IMR-90 (cell line): ENCODE measurements around the gene SREBF2. TPM values are rescaled to one million over a fixed set of nuclear protein-coding genes. Genes with fewer than 3 reads are reported as not detected.

Experiments
- ATAC-seq: fragments of 200-7000 bp; cut with Tn5 transposase; 2 replicates; pipeline ENCODE4 v1.9.1; 2020; ENCODE audit warnings: low read depth, mild to moderate bottlenecking, moderate library complexity
- BruUV-seq: library from RNA; stranded (reverse); fragments of 400-500 nt; replicated peaks from 2 replicates; lab custom pipeline; 2021; lab: Mats Ljungman, UMichigan
- CTCF ChIA-PET: fragments of 300-600 bp; formaldehyde crosslinking; extraction: SDS; loops from one replicate; lab custom pipeline; 2021; ENCODE audit warnings: antibody characterized with exemption; lab: Yijun Ruan, JAX
- POLR2A ChIA-PET: fragments of 300-600 bp; sonication (Branson Sonifier 250); formaldehyde crosslinking; loops from one replicate; lab custom pipeline; 2022; ENCODE audit warnings: antibody characterized with exemption; ENCODE audit not compliant: unreplicated experiment; lab: Charles Lee
- DNase-seq: peaks from one replicate; pipeline ENCODE4 v3.0.0; 2013
- H2AFZ ChIP-seq: replicated peaks from 2 replicates; pipeline ENCODE3; 2013; ENCODE audit warnings: low read length, mild to moderate bottlenecking; ENCODE audit not compliant: poor library complexity
- H2AK5ac ChIP-seq: 2 replicates; pipeline ENCODE4 v1.6.1; 2013; ENCODE audit warnings: low read depth, low read length, inconsistent platforms
- H2AK9ac ChIP-seq: replicated peaks from 2 replicates; pipeline ENCODE3; 2013; ENCODE audit warnings: mild to moderate bottlenecking, low read depth, low read length, moderate library complexity; ENCODE audit not compliant: poor library complexity
- H2BK120ac ChIP-seq: 2 replicates; pipeline ENCODE4 v1.6.1; 2013; ENCODE audit warnings: low read depth, low read length, inconsistent platforms
- H2BK15ac ChIP-seq: 3 replicates; pipeline ENCODE4 v1.6.1; 2013; ENCODE audit warnings: low read depth, low read length, inconsistent platforms
- H2BK20ac ChIP-seq: 2 replicates; pipeline ENCODE4 v1.6.1; 2013; ENCODE audit warnings: low read depth, mild to moderate bottlenecking, inconsistent platforms, low read length, moderate library complexity
- H2BK5ac ChIP-seq: 2 replicates; pipeline ENCODE4 v1.6.1; 2013; ENCODE audit warnings: mild to moderate bottlenecking, low read depth, low read length, inconsistent platforms; ENCODE audit not compliant: poor library complexity, severe bottlenecking
- H3K14ac ChIP-seq: replicated peaks from 2 replicates; pipeline ENCODE4 v1.6.1; 2013; ENCODE audit warnings: low read depth, low read length, inconsistent platforms
- H3K18ac ChIP-seq: 2 replicates; pipeline ENCODE4 v1.6.1; 2013; ENCODE audit warnings: low read depth, low read length, control low read depth
- H3K23ac ChIP-seq: 2 replicates; pipeline ENCODE4 v1.6.1; 2013; ENCODE audit warnings: low read depth, low read length, inconsistent platforms
- H3K27ac ChIP-seq: 2 replicates; pipeline ENCODE4 v1.5.1; 2013; ENCODE audit warnings: mild to moderate bottlenecking, control low read depth, low read length; ENCODE audit not compliant: insufficient read depth
- H3K27me3 ChIP-seq: 2 replicates; pipeline ENCODE4 v1.6.1; 2013; ENCODE audit warnings: low read length; ENCODE audit not compliant: control insufficient read depth, insufficient read depth
- H3K36me3 ChIP-seq: 2 replicates; pipeline ENCODE4 v1.6.1; 2013; ENCODE audit warnings: low read length, mixed read lengths; ENCODE audit not compliant: control insufficient read depth, insufficient read depth
- H3K4ac ChIP-seq: 2 replicates; pipeline ENCODE4 v1.6.1; 2013; ENCODE audit warnings: low read depth, low read length, inconsistent platforms
- H3K4me1 ChIP-seq: 2 replicates; pipeline ENCODE4 v1.6.1; 2013; ENCODE audit warnings: low read length, mixed read lengths; ENCODE audit not compliant: control insufficient read depth, insufficient read depth
- H3K4me2 ChIP-seq: 2 replicates; pipeline ENCODE4 v1.6.1; 2013; ENCODE audit warnings: low read depth, mild to moderate bottlenecking, control low read depth, low read length, moderate library complexity
- H3K4me3 ChIP-seq: 2 replicates; pipeline ENCODE4 v1.5.1; 2013; ENCODE audit warnings: low read depth, mild to moderate bottlenecking, control low read depth, low read length, moderate library complexity; ENCODE audit not compliant: insufficient read depth
- H3K56ac ChIP-seq: 2 replicates; pipeline ENCODE4 v1.6.1; 2013; ENCODE audit warnings: low read length, inconsistent platforms; ENCODE audit not compliant: insufficient read depth; ENCODE audit errors: extremely low read depth
- H3K79me1 ChIP-seq, 2 experiments: 2 replicates each; pipeline ENCODE4 v1.6.1; 2013; ENCODE audit warnings: low read length in 2 of 2, inconsistent platforms in 1 of 2, low read depth in 1 of 2
- H3K9ac ChIP-seq: 2 replicates; pipeline ENCODE4 v1.6.1; 2013; ENCODE audit warnings: low read depth, low read length, control low read depth
- H3K9me1 ChIP-seq: 2 replicates; pipeline ENCODE4 v1.6.1; 2013; ENCODE audit warnings: low read length, inconsistent platforms; ENCODE audit not compliant: insufficient read depth
- H3K9me3 ChIP-seq: 2 replicates; pipeline ENCODE4 v1.6.1; 2013; ENCODE audit warnings: low read length; ENCODE audit not compliant: control insufficient read depth, insufficient read depth
- H4K20me1 ChIP-seq: 2 replicates; pipeline ENCODE4 v1.6.1; 2013; ENCODE audit warnings: low read length, inconsistent platforms; ENCODE audit not compliant: insufficient read depth
- H4K5ac ChIP-seq: 2 replicates; pipeline ENCODE4 v1.6.1; 2013; ENCODE audit warnings: mild to moderate bottlenecking, low read depth, low read length, control low read depth
- H4K8ac ChIP-seq, 2 experiments: 2 replicates each; pipeline ENCODE4 v1.6.1; 2013; ENCODE audit warnings: low read depth in 2 of 2, low read length in 2 of 2, control low read depth in 1 of 2, inconsistent platforms in 1 of 2
- H4K91ac ChIP-seq: 2 replicates; pipeline ENCODE4 v1.6.1; 2013; ENCODE audit warnings: low read depth, low read length, inconsistent platforms; ENCODE audit not compliant: insufficient read depth
- BHLHE40 ChIP-seq: fragments of 150-350 bp; IDR thresholded peaks from 2 replicates; pipeline ENCODE4 v1.6.1; 2016; ENCODE audit warnings: mild to moderate bottlenecking, low read depth, low read length
- CHD1 ChIP-seq: IDR thresholded peaks from 2 replicates; pipeline ENCODE4 v1.6.1; 2012; ENCODE audit warnings: low read depth, low read length, improper control_type of control experiment
- ELK1 ChIP-seq: fragments of 150-350 bp; IDR thresholded peaks from 2 replicates; pipeline ENCODE4 v1.6.1; 2016; ENCODE audit warnings: low read depth, mild to moderate bottlenecking, low read length, moderate library complexity, borderline replicate concordance
- FOS ChIP-seq: fragments of 150-350 bp; IDR thresholded peaks from 2 replicates; pipeline ENCODE4 v1.6.1; 2016; ENCODE audit warnings: low read depth, low read length
- POLR2A ChIP-seq: IDR thresholded peaks from 2 replicates; pipeline ENCODE4 v1.6.1; 2012; ENCODE audit warnings: mild to moderate bottlenecking, low read depth, low read length
- RCOR1 ChIP-seq: IDR thresholded peaks from 2 replicates; pipeline ENCODE4 v1.6.1; 2012; ENCODE audit warnings: mild to moderate bottlenecking, low read length, improper control_type of control experiment; ENCODE audit not compliant: insufficient replicate concordance
- RFX5 ChIP-seq: IDR thresholded peaks from 2 replicates; pipeline ENCODE4 v1.8.0; 2012; ENCODE audit warnings: low read depth, mild to moderate bottlenecking, low read length, moderate library complexity
- USF2 ChIP-seq: fragments of 150-350 bp; IDR thresholded peaks from 2 replicates; pipeline ENCODE4 v1.6.1; 2017; ENCODE audit warnings: mild to moderate bottlenecking, antibody characterized with exemption, low read length, low read depth
- WGBS, 2 experiments: methylation state at CpG; one replicate each; pipeline versions ENCODE4 v1.1.5 to v1.1.7; 2013; ENCODE audit warnings: missing lambda C conversion rate in 2 of 2; ENCODE audit not compliant: insufficient read length in 1 of 2; ENCODE audit errors: extremely low coverage in 2 of 2; 5-methylcytosine and 5-hydroxymethylcytosine counted together
- dilution Hi-C: fragments of 300-500 bp; cut with HindIII; formaldehyde crosslinking; loops from one replicate; pipeline ENCODE4 v1.14.3; 2018; ENCODE audit warnings: low sequenced_read_pairs; ENCODE audit not compliant: unreplicated experiment
- in situ Hi-C: fragments of 300-500 bp; cut with MboI; formaldehyde crosslinking; loops from 3 replicates; pipeline ENCODE4 v1.14.3; 2019; ENCODE audit warnings: low sequenced_read_pairs, inconsistent platforms, mixed read lengths
- intact Hi-C: fragments of 100-400 bp; cut with micrococcal nuclease; formaldehyde crosslinking; loops from 2 replicates; pipeline ENCODE4 v1.10.0; 2022
- polyA plus RNA-seq, 3 experiments: library from polyadenylated mRNA; depleted of rRNA; stranded (reverse); fragments of >200 nt; gene quantifications; 2 replicates each; pipeline ENCODE4 v1.2.3, GENCODE V29; 2012; ENCODE audit warnings: low replicate concordance in 1 of 3
- total RNA-seq: library from RNA; depleted of rRNA; stranded (reverse); fragments of >200 nt; gene quantifications from 2 replicates; pipeline ENCODE4 v1.2.3, GENCODE V29; 2012

The SREBF2 gene
- total and polyA plus RNA-seq, 2 of the 4 experiments (the other 2 are of a cell fraction) = 8.1 to 47.4 TPM

- TF ChIP-seq USF2 (no peak), ELK1 (no peak), RFX5 (no peak)
Measured at GRCh38 chr22:41935509-41935908, 102.6 kb downstream of the SREBF2 start (continued).

DNA sequence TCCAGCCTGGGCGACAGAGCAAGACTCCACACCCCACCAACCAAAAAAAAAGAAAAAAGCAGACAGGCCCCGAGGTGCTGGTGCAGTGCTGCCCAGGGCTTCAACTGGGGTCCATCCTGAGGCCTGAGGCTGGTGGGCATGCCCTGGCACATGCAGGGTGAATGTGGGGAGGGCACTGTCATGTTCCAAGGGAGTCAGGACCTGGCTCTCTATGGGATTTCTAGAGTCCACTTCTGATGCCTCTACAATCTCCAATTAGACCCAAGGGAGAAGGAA, 103.9 kb downstream of the SREBF2 start:
- Histone ChIP-seq H3K79me1 (peaks cover 0 to 11% of the 10 kb centered on the region in 2 experiments; a peak in 2 of 4 replicates), H4K8ac (no peak overlapping the region), H2BK5ac (no peak overlapping the region), H2AFZ (no peak overlapping the region), H3K27ac (no peak overlapping the region), H2BK15ac (no peak overlapping the region), H3K9me1 (no peaks in the 10 kb centered on the region; the same call in 1 of the 2 replicates), H4K91ac (no peak overlapping the region), H3K9me3 (no peaks in the 10 kb centered on the region), H2AK5ac (no peak overlapping the region), H2BK20ac (no peak overlapping the region), H3K4ac (no peak overlapping the region), H3K23ac (no peak overlapping the region), H2AK9ac (no peak overlapping the region), H3K14ac (no peak overlapping the region), H4K20me1 (peaks cover 6% of the 10 kb centered on the region), H3K9ac (no peak overlapping the region), H3K27me3 (no peaks in the 10 kb centered on the region), H3K36me3 (no peaks in the 10 kb centered on the region), H3K18ac (no peak overlapping the region), H3K4me3 (no peak overlapping the region), H3K4me2 (no peak overlapping the region), H3K56ac (no peak overlapping the region), H3K4me1 (peaks cover 7% of the 10 kb centered on the region), H4K5ac (no peak overlapping the region), H2BK120ac (no peak overlapping the region)
- CTCF ChIA-PET = interaction anchor here (1.5 to 1.8 kb wide), 2 partner anchors 11 to 239 kb away, joined by 3 to 5 read pairs; no protein-coding TSS in a partner anchor
- ATAC-seq = no peak
- in situ Hi-C loops (no loop called here), intact Hi-C loops (no loop called here), dilution Hi-C loops (no loop called here)
- DNase-seq = no peak
- TF ChIP-seq USF2 (no peak), RCOR1 (no peak), ELK1 (no peak), FOS (no peak), BHLHE40 (no peak), POLR2A (no peak), CHD1 (no peak)
- BruUV-seq = no TSS peak
- POLR2A ChIA-PET = no interaction called here
- WGBS, 2 experiments = no CpG with 5 or more reads among the region's 2 CpGs
